Astrocyte (in vitro differentiated cells and primary cell): ENCODE data around the gene TRPM2. TPM values are rescaled to one million over a fixed set of nuclear protein-coding genes. Genes with fewer than 3 reads are reported as not detected.

Experiments used
- DNase-seq: peaks from one replicate; pipeline ENCODE4 v3.0.0-alpha.2; 2010; ENCODE audit warnings: low read depth
- FAIRE-seq: peaks from 2 replicates; lab custom pipeline; 2011; peaks lifted over from hg19 to GRCh38; lab: Jason Lieb, UNC
- H2AFZ ChIP-seq: 2 replicates; pipeline ENCODE4 v1.6.0; 2012; ENCODE audit warnings: low read depth, low read length, inconsistent platforms
- H3K27ac ChIP-seq: 2 replicates; pipeline ENCODE4 v1.5.1; 2011; ENCODE audit warnings: low read depth, low read length, inconsistent platforms
- H3K27me3 ChIP-seq: 2 replicates; pipeline ENCODE4 v1.6.0; 2011; ENCODE audit warnings: low read length, inconsistent platforms; ENCODE audit not compliant: insufficient read depth
- H3K36me3 ChIP-seq: 2 replicates; pipeline ENCODE4 v1.5.1; 2011; ENCODE audit warnings: low read length, inconsistent platforms; ENCODE audit not compliant: insufficient read depth
- H3K4me1 ChIP-seq: 2 replicates; pipeline ENCODE4 v1.5.1; 2011; ENCODE audit warnings: low read length, inconsistent platforms; ENCODE audit not compliant: insufficient read depth
- H3K4me2 ChIP-seq: 2 replicates; pipeline ENCODE4 v1.6.0; 2012; ENCODE audit warnings: low read length, inconsistent platforms
- H3K4me3 ChIP-seq: 2 replicates; pipeline ENCODE4 v1.5.1; 2011; ENCODE audit warnings: low read depth, mild to moderate bottlenecking, low read length, inconsistent platforms; ENCODE audit not compliant: insufficient read depth
- H3K79me2 ChIP-seq: 2 replicates; pipeline ENCODE4 v1.6.0; 2012; ENCODE audit warnings: mild to moderate bottlenecking, low read length, inconsistent platforms; ENCODE audit not compliant: insufficient read depth
- H3K9ac ChIP-seq: 2 replicates; pipeline ENCODE4 v1.6.0; 2012; ENCODE audit warnings: mild to moderate bottlenecking, low read length, inconsistent platforms
- H3K9me3 ChIP-seq: 2 replicates; pipeline ENCODE4 v1.5.1; 2012; ENCODE audit warnings: low read depth, mild to moderate bottlenecking, low read length, inconsistent platforms; ENCODE audit not compliant: insufficient read depth
- H4K20me1 ChIP-seq: 2 replicates; pipeline ENCODE4 v1.6.0; 2012; ENCODE audit warnings: low read length, inconsistent platforms; ENCODE audit not compliant: insufficient read depth
- H3K27ac Mint-ChIP-seq: one replicate; pipeline ENCODE4 v1.8.0; 2021; ENCODE audit warnings: mild to moderate bottlenecking, mixed read lengths; ENCODE audit not compliant: unreplicated experiment
- H3K27me3 Mint-ChIP-seq: one replicate; pipeline ENCODE4 v1.8.0; 2021; ENCODE audit warnings: low read depth, mixed read lengths; ENCODE audit not compliant: unreplicated experiment
- H3K36me3 Mint-ChIP-seq: one replicate; pipeline ENCODE4 v1.8.0; 2021; ENCODE audit warnings: low read depth, mixed read lengths; ENCODE audit not compliant: unreplicated experiment
- H3K4me1 Mint-ChIP-seq: one replicate; pipeline ENCODE4 v1.8.0; 2021; ENCODE audit warnings: low read depth, mixed read lengths; ENCODE audit not compliant: unreplicated experiment
- H3K4me3 Mint-ChIP-seq: one replicate; pipeline ENCODE4 v1.8.0; 2021; ENCODE audit warnings: mild to moderate bottlenecking, moderate library complexity, mixed read lengths; ENCODE audit not compliant: unreplicated experiment
- H3K9me3 Mint-ChIP-seq: one replicate; pipeline ENCODE4 v1.8.0; 2021; ENCODE audit warnings: mild to moderate bottlenecking, mixed read lengths; ENCODE audit not compliant: unreplicated experiment
- EZH2 ChIP-seq: IDR thresholded peaks from 2 replicates; pipeline ENCODE4 v1.6.1; 2012; ENCODE audit warnings: mild to moderate bottlenecking, low read length, inconsistent platforms; ENCODE audit not compliant: insufficient read depth
- total RNA-seq: library from RNA; stranded (reverse); gene quantifications from 2 replicates; pipeline ENCODE4 v1.2.1, GENCODE V29; 2021
- TF ChIP-seq, protein P1 (sequence below): IDR thresholded peaks from 2 replicates; pipeline ENCODE4 v1.5.1; 2011; ENCODE audit warnings: low read depth, mild to moderate bottlenecking, inconsistent platforms, low read length, moderate library complexity; ENCODE audit not compliant: insufficient read depth

Gene TRPM2
- total RNA-seq, 1 donor from 2014 or later = 0.79 TPM

DNA sequence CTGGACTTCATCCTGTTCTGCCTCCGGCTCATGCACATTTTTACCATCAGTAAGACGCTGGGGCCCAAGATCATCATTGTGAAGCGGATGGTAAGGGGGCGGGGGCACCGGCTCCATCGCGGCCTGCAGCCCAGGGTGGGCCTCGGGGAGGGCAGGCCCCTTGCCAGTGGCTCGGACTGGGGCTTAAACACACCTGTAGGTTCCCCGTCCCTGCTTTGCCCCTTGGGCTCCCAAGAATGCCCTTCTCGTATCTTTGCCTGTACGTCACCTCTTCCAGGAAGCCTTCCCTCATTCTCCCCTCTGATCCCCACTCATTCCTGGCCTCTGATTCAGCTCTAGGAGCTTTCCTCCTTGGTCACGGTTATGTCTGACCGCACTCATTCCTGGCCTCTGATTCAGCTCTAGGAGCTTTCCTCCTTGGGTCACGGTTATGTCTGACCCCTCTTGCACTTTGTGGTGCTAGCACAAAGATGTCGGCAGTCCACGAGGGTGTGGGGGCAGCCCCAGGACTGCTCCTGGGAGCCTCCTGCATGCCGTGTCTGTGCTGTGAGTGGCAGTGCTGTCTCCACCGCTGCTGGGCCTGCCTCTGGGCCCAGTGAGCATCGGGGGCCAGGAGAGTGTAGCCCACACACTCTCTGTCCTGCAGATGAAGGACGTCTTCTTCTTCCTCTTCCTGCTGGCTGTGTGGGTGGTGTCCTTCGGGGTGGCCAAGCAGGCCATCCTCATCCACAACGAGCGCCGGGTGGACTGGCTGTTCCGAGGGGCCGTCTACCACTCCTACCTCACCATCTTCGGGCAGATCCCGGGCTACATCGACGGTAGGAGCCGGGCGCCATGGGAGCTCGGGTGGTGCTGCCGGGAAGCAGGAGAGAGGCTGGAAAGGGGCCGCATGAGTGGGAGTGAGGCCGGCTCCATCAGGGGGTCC is 52.8 kb downstream of the TRPM2 start:
- DNase-seq = peak; percentile 14
- Mint-ChIP-seq H3K4me3 (no peak overlapping the region), H3K9me3 (peaks cover 22% of the 10 kb centered on the region), H3K36me3 (peaks cover 2% of the 10 kb centered on the region), H3K4me1 (peaks cover 6% of the 10 kb centered on the region), H3K27ac (peak overlapping the region; percentile 68), H3K27me3 (peaks cover 8% of the 10 kb centered on the region)
- Histone ChIP-seq H3K9ac (no peak overlapping the region), H2AFZ (no peak overlapping the region), H3K27me3 (no peaks in the 10 kb centered on the region), H4K20me1 (no peaks in the 10 kb centered on the region), H3K4me2 (no peak overlapping the region), H3K4me1 (no peaks in the 10 kb centered on the region), H3K27ac (no peak overlapping the region), H3K36me3 (no peaks in the 10 kb centered on the region), H3K9me3 (peaks cover 13% of the 10 kb centered on the region), H3K4me3 (no peak overlapping the region), H3K79me2 (no peaks in the 10 kb centered on the region)
- no peak for FAIRE-seq
- TF ChIP-seq, protein P1, sequence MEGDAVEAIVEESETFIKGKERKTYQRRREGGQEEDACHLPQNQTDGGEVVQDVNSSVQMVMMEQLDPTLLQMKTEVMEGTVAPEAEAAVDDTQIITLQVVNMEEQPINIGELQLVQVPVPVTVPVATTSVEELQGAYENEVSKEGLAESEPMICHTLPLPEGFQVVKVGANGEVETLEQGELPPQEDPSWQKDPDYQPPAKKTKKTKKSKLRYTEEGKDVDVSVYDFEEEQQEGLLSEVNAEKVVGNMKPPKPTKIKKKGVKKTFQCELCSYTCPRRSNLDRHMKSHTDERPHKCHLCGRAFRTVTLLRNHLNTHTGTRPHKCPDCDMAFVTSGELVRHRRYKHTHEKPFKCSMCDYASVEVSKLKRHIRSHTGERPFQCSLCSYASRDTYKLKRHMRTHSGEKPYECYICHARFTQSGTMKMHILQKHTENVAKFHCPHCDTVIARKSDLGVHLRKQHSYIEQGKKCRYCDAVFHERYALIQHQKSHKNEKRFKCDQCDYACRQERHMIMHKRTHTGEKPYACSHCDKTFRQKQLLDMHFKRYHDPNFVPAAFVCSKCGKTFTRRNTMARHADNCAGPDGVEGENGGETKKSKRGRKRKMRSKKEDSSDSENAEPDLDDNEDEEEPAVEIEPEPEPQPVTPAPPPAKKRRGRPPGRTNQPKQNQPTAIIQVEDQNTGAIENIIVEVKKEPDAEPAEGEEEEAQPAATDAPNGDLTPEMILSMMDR = no peak
- TF ChIP-seq EZH2 = no peak

DNA sequence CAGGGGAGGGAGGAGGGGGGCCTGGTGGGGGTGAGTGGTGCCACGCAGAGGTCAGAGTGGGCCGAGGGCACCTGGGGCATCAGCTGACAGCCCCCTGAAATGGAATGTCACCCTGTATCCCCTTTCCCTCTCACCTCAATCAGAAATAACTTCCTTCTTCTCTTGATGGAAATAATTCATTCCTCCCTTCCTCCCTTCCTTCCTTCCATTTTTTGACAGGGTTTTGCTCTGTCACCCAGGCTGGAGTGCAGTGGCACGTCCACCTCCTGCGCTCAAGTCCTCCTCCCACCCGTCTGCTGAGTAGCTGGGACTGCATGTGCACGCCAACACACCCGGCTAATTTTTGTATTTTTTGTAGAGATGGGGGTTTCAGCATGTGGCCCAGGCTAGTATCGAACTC is 53.5 kb downstream of the TRPM2 start:
- Mint-ChIP-seq H3K4me1 (peaks cover 6% of the 10 kb centered on the region), H3K36me3 (peaks cover 2% of the 10 kb centered on the region), H3K27ac (peak overlapping the region; percentile 94), H3K4me3 (peak overlapping the region; percentile 50), H3K27me3 (peaks cover 6% of the 10 kb centered on the region), H3K9me3 (peaks cover 21% of the 10 kb centered on the region)
- H3K9me3 ChIP-seq = peaks cover 13% of the 10 kb centered on the region
- H3K79me2 ChIP-seq = no peaks in the 10 kb centered on the region
- TF ChIP-seq EZH2 = no peak
- TF ChIP-seq, protein P1 = no peak
- DNase-seq (no peak), FAIRE-seq (no peak)
- no peak overlapping the region for H3K4me2 ChIP-seq
- H3K36me3 ChIP-seq = no peaks in the 10 kb centered on the region
- H2AFZ ChIP-seq = no peak overlapping the region
- H3K4me3 ChIP-seq = no peak overlapping the region
- H3K9ac ChIP-seq = no peak overlapping the region
- H3K27me3 ChIP-seq = no peaks in the 10 kb centered on the region
- no peaks in the 10 kb centered on the region for H4K20me1 ChIP-seq
- H3K27ac ChIP-seq = no peak overlapping the region
- H3K4me1 ChIP-seq = no peaks in the 10 kb centered on the region

GRCh38 chr21:44407493-44407892 is 54.1 kb downstream of the TRPM2 start:
- Mint-ChIP-seq H3K27me3 (peaks cover 6% of the 10 kb centered on the region), H3K4me3 (no peak overlapping the region), H3K9me3 (peaks cover 21% of the 10 kb centered on the region), H3K27ac (peak overlapping the region; percentile 94), H3K4me1 (peaks cover 6% of the 10 kb centered on the region), H3K36me3 (peaks cover 2% of the 10 kb centered on the region)
- Histone ChIP-seq H3K9ac (no peak overlapping the region), H3K4me2 (no peak overlapping the region), H3K9me3 (peaks cover 13% of the 10 kb centered on the region), H3K4me1 (no peaks in the 10 kb centered on the region), H3K4me3 (no peak overlapping the region), H3K36me3 (no peaks in the 10 kb centered on the region), H4K20me1 (no peaks in the 10 kb centered on the region), H3K79me2 (no peaks in the 10 kb centered on the region), H2AFZ (no peak overlapping the region), H3K27ac (no peak overlapping the region), H3K27me3 (no peaks in the 10 kb centered on the region)
- TF ChIP-seq EZH2 = no peak
- TF ChIP-seq, protein P1 = no peak
- FAIRE-seq (no peak), DNase-seq (no peak)
